OCI-LY3 (cell line): Measurements from ENCODE around the gene RBMS3.

Source experiments
- H2AFZ ChIP-seq: fragments of 200-600, 300-600 bp; shearing (Covaris generic); 2 replicates; pipeline ENCODE4 v1.6.0; 2014; ENCODE audit warnings: antibody characterized with exemption, low read depth, low read length
- H3K27ac ChIP-seq: fragments of 200-600, 300-600 bp; sonication (generic); 2 replicates; pipeline ENCODE4 v1.5.1; 2014; ENCODE audit warnings: mild to moderate bottlenecking, low read length, moderate library complexity, mixed read lengths
- H3K27me3 ChIP-seq: fragments of 200-600, 300-600 bp; sonication (generic); 2 replicates; pipeline ENCODE4 v1.6.1; 2014; ENCODE audit warnings: low read depth, low read length, mixed read lengths
- H3K36me3 ChIP-seq: fragments of 200-600, 300-600 bp; sonication (generic); replicated peaks from 2 replicates; pipeline ENCODE3; 2014; ENCODE audit warnings: low read depth, low read length, mixed read lengths
- H3K4me1 ChIP-seq: fragments of 300-600, 200-600 bp; sonication (generic); 2 replicates; pipeline ENCODE4 v1.6.1; 2014; ENCODE audit warnings: low read length, mixed read lengths
- H3K4me2 ChIP-seq: fragments of 200-600, 300-600 bp; sonication (generic); 2 replicates; pipeline ENCODE4 v1.6.1; 2014; ENCODE audit warnings: low read length, mixed read lengths
- H3K4me3 ChIP-seq: fragments of 300-600, 200-600 bp; sonication (generic); 2 replicates; pipeline ENCODE4 v1.5.1; 2014; ENCODE audit warnings: antibody characterized with exemption, mild to moderate bottlenecking, low read length, moderate library complexity
- H3K79me2 ChIP-seq: fragments of 300-600, 200-600 bp; shearing (Covaris generic); 2 replicates; pipeline ENCODE4 v1.6.1; 2014; ENCODE audit warnings: mild to moderate bottlenecking, low read length, mixed read lengths
- H3K9ac ChIP-seq: fragments of 300-600, 200-600 bp; shearing (Covaris generic); 2 replicates; pipeline ENCODE4 v1.6.0; 2014; ENCODE audit warnings: mild to moderate bottlenecking, low read length, moderate library complexity
- H3K9me3 ChIP-seq: fragments of 200-600, 300-600 bp; shearing (Covaris generic); 2 replicates; pipeline ENCODE4 v1.6.1; 2014; ENCODE audit warnings: low read length, mixed read lengths; ENCODE audit not compliant: insufficient read depth
- H4K20me1 ChIP-seq: fragments of 200-600, 300-600 bp; sonication (generic); 2 replicates; pipeline ENCODE4 v1.6.1; 2016; ENCODE audit warnings: low read length, mixed read lengths; ENCODE audit not compliant: insufficient read depth
- EZH2phosphoT487 ChIP-seq: fragments of 200-600 bp; shearing (Covaris generic); IDR thresholded peaks from 2 replicates; pipeline ENCODE4 v1.6.1; 2018; ENCODE audit warnings: antibody characterized with exemption, mixed run types, low read depth
- TF ChIP-seq, protein P1 (sequence below): fragments of 200-600, 300-600 bp; sonication (generic); IDR thresholded peaks from 2 replicates; pipeline ENCODE4 v1.5.1; 2014; ENCODE audit warnings: antibody characterized with exemption, low read length, low read depth

Gene RBMS3

DNA sequence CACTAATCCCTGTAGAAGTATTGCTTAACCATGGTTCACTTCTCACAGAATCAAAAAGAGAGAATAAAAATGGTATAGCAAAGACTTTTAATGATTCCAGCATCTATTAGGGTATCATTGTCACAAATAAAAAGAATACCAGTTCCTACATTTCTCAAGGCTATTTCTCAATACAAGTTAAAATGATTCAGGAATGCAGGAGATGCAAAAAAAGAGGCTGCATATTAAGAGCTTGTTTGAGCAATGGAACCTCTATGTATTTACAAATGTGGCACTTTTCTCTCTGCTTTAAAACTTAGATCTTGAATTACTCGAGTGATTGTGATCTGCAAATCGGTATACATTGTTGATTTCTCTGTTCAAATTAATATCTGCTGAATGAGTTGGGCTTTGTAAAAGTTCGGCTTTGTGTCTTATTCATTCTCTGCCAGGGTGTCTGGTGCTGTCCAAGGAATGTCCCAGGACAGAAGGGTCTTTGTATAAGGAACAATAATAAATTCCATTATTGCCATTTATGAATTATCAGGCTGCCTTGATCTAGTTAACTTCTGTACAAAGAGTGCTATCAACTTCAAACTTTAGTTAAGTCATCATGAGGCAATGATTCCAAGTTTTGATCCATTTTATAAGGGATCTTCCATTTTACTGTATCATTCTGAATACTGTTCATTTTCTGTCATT lies 364.2 kb downstream of the RBMS3 start:
- Histone ChIP-seq H3K27ac (no peak overlapping the region), H4K20me1 (no peaks in the 10 kb centered on the region), H3K4me3 (no peak overlapping the region), H3K27me3 (peaks cover 22% of the 10 kb centered on the region), H3K79me2 (no peaks in the 10 kb centered on the region), H3K9me3 (no peaks in the 10 kb centered on the region), H3K4me2 (no peak overlapping the region), H3K4me1 (peaks cover 22% of the 10 kb centered on the region), H2AFZ (no peak overlapping the region), H3K9ac (no peak overlapping the region), H3K36me3 (no peaks in the 10 kb centered on the region)
- TF ChIP-seq, protein P1, sequence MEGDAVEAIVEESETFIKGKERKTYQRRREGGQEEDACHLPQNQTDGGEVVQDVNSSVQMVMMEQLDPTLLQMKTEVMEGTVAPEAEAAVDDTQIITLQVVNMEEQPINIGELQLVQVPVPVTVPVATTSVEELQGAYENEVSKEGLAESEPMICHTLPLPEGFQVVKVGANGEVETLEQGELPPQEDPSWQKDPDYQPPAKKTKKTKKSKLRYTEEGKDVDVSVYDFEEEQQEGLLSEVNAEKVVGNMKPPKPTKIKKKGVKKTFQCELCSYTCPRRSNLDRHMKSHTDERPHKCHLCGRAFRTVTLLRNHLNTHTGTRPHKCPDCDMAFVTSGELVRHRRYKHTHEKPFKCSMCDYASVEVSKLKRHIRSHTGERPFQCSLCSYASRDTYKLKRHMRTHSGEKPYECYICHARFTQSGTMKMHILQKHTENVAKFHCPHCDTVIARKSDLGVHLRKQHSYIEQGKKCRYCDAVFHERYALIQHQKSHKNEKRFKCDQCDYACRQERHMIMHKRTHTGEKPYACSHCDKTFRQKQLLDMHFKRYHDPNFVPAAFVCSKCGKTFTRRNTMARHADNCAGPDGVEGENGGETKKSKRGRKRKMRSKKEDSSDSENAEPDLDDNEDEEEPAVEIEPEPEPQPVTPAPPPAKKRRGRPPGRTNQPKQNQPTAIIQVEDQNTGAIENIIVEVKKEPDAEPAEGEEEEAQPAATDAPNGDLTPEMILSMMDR, result no peak
- no peak for TF ChIP-seq EZH2phosphoT487

DNA sequence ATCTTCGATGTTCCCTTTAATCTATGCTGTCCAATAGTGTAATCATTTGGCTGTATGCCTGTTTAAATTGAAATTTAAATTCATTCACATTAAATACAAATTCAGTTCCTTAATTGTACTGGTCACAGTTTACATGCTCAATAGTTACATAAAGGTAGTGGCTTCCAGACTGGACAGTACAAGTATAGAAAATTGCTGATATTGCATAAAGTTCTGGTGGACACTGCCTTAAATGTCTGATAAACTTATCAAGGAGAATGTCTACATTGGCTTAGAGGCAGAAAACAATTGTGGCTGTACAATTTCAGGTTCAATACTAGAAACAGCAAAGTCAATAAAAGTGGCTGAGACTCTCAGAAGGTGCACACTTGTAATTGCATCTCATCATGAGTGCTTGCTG lies 365.2 kb downstream of the RBMS3 start:
- Histone ChIP-seq H3K9ac (no peak overlapping the region), H3K27ac (no peak overlapping the region), H3K4me2 (peak overlapping the region; percentile 42), H4K20me1 (no peaks in the 10 kb centered on the region), H3K36me3 (no peaks in the 10 kb centered on the region), H3K4me3 (no peak overlapping the region), H3K4me1 (peaks cover 28% of the 10 kb centered on the region), H3K9me3 (no peaks in the 10 kb centered on the region), H3K27me3 (peaks cover 19% of the 10 kb centered on the region), H3K79me2 (no peaks in the 10 kb centered on the region), H2AFZ (no peak overlapping the region; the same call in 1 of the 2 replicates)
- no peak for TF ChIP-seq EZH2phosphoT487
- TF ChIP-seq, protein P1, result no peak

DNA sequence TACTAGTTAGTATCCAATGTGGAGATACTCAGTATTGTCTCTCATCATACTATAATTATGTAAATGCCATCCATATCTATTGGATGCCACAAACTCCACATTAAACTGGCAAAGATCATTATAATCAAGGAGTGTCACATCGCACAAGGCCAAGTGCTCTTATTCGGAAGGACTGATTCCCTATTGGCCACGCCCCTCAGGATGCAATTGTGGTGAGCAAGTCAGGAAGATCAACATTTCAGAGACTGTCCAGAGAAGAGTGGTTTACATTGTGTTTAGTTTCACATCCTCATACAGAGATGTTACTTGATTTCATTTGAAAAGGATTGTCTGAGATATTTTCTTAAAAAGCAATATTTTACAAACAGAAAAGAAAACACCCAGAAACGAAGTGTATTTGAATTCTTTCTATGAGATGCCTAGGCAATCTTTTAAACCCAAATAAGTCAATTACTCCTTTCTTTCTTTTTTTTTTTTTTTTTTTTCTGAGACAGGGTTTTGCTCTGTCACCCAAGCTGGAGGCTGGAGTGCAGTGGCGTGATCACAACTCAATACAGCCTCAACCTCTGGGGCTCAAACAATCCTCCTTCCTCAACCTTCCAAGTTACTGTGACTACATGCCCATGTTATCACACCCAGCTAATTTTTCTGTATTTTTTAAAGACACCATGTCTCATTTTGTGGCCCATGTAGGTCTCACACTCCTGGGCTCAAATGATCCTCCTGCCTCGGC lies 369.1 kb downstream of the RBMS3 start:
- Histone ChIP-seq H3K36me3 (no peaks in the 10 kb centered on the region), H3K79me2 (no peaks in the 10 kb centered on the region), H3K4me3 (no peak overlapping the region), H3K27ac (no peak overlapping the region), H2AFZ (no peak overlapping the region), H3K4me2 (peak overlapping the region; percentile 54), H4K20me1 (no peaks in the 10 kb centered on the region), H3K27me3 (peaks cover 16% of the 10 kb centered on the region; the same call in 1 of the 2 replicates), H3K4me1 (peaks cover 28% of the 10 kb centered on the region), H3K9ac (no peak overlapping the region), H3K9me3 (no peaks in the 10 kb centered on the region)
- TF ChIP-seq, protein P1, result no peak
- TF ChIP-seq EZH2phosphoT487, result no peak

DNA sequence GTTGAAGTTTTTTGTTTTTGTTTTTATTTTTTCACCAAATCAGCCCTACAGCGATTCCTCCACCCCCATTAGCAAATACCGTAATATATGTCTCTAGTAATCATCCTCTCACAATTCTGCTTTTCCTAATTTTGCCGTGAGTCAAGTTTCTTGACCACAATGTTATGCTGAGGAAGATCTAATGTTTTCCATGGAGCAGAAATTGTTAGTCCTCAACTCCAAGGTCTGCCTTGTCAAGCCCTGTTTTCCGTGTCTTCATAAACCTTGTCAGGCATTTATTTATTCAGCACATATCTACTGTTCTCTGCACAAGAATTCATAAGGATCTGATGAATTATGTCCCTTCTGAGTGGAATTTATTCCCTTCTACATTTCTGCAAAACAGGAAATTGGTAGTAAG lies 372.8 kb downstream of the RBMS3 start:
- no peak overlapping the region for H3K4me3 ChIP-seq
- H3K4me1 ChIP-seq, result peaks cover 17% of the 10 kb centered on the region
- TF ChIP-seq EZH2phosphoT487, result no peak
- TF ChIP-seq, protein P1, result no peak
- H3K79me2 ChIP-seq, result no peaks in the 10 kb centered on the region
- no peak overlapping the region for H3K4me2 ChIP-seq
- H4K20me1 ChIP-seq, result no peaks in the 10 kb centered on the region
- no peaks in the 10 kb centered on the region for H3K9me3 ChIP-seq
- H3K9ac ChIP-seq, result no peak overlapping the region
- H3K36me3 ChIP-seq, result no peaks in the 10 kb centered on the region
- H3K27me3 ChIP-seq, result peaks cover 4% of the 10 kb centered on the region; the same call in 1 of the 2 replicates
- H2AFZ ChIP-seq, result no peak overlapping the region
- H3K27ac ChIP-seq, result no peak overlapping the region
